ENCODE data around the gene ASGR2. TPM values are rescaled to one million over a fixed set of nuclear protein-coding genes. Genes with fewer than 3 reads are reported as not detected.

The ASGR2 gene
- total RNA-seq, 1 experiment from 2014 or later: not detected

DNA sequence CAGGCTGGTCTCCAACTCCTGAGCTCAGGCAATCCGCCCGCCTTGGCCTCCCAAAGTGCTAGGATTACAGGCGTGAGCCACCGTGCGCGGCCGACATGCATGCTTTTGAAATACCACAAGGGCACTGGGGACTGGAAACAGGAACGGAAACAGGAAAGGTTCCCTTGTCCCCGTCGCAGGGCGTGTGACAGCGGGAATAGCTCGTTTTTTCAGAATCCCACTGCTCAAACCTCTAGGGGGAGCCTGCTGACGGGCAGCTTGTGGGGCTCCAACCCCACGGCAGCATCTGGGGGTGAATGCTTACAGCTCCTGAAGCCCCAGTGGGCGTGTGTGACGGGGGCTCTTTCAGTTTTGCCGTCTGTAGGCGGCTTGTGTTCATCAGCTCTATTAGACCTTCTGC, 18.8 kb upstream of the ASGR2 start:
- Mint-ChIP-seq H3K9me3 (ENCODE audit: low read depth, unreplicated experiment) (no peaks in the 10 kb centered on the region), H3K36me3 (ENCODE audit: insufficient read depth, unreplicated experiment) (no peaks in the 10 kb centered on the region), H3K4me3 (ENCODE audit: low read depth, unreplicated experiment) (no peak overlapping the region), H3K27ac (ENCODE audit: unreplicated experiment) (no peak overlapping the region), H3K4me1 (ENCODE audit: low read depth, unreplicated experiment) (no peaks in the 10 kb centered on the region), H3K27me3 (ENCODE audit: unreplicated experiment) (no peaks in the 10 kb centered on the region)
- intact Hi-C loops (cut with micrococcal nuclease; ENCODE audit: unreplicated experiment): no loop called here
- CTCF ChIA-PET: interaction anchor here (0.6 to 1.0 kb wide), 3 partner anchors 58 to 195 kb away, joined by 3 to 5 read pairs (median 3); no protein-coding TSS in a partner anchor
- no peak for DNase-seq
- no peak for TF ChIP-seq CTCF (IDR thresholded peaks at IDR 0.05; ENCODE audit: unreplicated experiment)
- BruUV-seq (replicated peaks): no TSS peak

DNA sequence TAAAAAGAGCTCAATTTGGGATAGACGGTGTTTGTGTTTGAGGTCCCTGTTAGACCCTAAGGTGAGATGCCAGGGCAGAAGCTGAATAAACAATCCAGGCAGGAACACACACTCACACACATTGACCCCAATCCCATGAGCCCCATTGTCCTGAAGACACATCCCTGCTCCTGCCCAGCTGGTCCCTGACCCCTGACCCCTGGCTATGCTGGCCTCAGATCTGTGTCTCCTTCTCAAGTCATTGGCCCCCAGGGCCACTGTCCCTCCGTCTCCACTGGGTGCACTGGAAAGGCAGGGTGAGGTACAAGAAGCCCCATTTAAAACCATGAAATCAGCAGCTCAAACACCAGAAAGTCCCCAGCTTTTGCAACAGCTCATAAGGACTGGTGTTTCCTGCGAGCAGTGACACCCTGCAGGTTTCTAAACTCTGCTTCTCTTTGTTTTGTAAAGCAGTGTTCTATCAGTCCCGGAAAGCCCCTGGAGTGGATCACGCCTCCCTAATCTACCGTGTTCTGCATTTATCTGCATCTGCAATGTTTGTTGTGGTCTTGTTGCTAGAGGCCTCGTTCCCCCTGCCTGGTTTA, 18.0 kb upstream of the ASGR2 start:
- no TSS peak for BruUV-seq (replicated peaks)
- TF ChIP-seq CTCF (IDR thresholded peaks at IDR 0.05; ENCODE audit: unreplicated experiment): no peak
- no peak overlapping the region for H3K27ac Mint-ChIP-seq (ENCODE audit: unreplicated experiment)
- no peak overlapping the region for H3K4me3 Mint-ChIP-seq (ENCODE audit: low read depth, unreplicated experiment)
- no peaks in the 10 kb centered on the region for H3K36me3 Mint-ChIP-seq (ENCODE audit: insufficient read depth, unreplicated experiment)
- no peaks in the 10 kb centered on the region for H3K4me1 Mint-ChIP-seq (ENCODE audit: low read depth, unreplicated experiment)
- H3K27me3 Mint-ChIP-seq (ENCODE audit: unreplicated experiment): no peaks in the 10 kb centered on the region
- H3K9me3 Mint-ChIP-seq (ENCODE audit: low read depth, unreplicated experiment): no peaks in the 10 kb centered on the region
- CTCF ChIA-PET: interaction anchor here (0.6 kb wide), 1 partner anchor 97 kb away, joined by 3 read pairs; the partner anchor contains the start of gene SLC16A13
- intact Hi-C loops (cut with micrococcal nuclease; ENCODE audit: unreplicated experiment): no loop called here
- DNase-seq: no peak

- no peaks in the 10 kb centered on the region for H3K9me3 Mint-ChIP-seq (ENCODE audit: low read depth, unreplicated experiment)
- TF ChIP-seq CTCF (IDR thresholded peaks at IDR 0.05; ENCODE audit: unreplicated experiment): no peak
- H3K36me3 Mint-ChIP-seq (ENCODE audit: insufficient read depth, unreplicated experiment): no peaks in the 10 kb centered on the region
- no TSS peak for BruUV-seq (replicated peaks)
- H3K27me3 Mint-ChIP-seq (ENCODE audit: unreplicated experiment): no peaks in the 10 kb centered on the region
- no peak overlapping the region for H3K27ac Mint-ChIP-seq (ENCODE audit: unreplicated experiment)
- CTCF ChIA-PET: interaction anchor here (0.7 kb wide), 1 partner anchor 33 kb away, joined by 3 read pairs; no protein-coding TSS in a partner anchor
- no peaks in the 10 kb centered on the region for H3K4me1 Mint-ChIP-seq (ENCODE audit: low read depth, unreplicated experiment)
- intact Hi-C loops (cut with micrococcal nuclease; ENCODE audit: unreplicated experiment): no loop called here
- no peak for DNase-seq
- H3K4me3 Mint-ChIP-seq (ENCODE audit: low read depth, unreplicated experiment): no peak overlapping the region
These were observed 16.8 kb upstream of the ASGR2 start for GRCh38 chr17:7131423-7131791.

DNA sequence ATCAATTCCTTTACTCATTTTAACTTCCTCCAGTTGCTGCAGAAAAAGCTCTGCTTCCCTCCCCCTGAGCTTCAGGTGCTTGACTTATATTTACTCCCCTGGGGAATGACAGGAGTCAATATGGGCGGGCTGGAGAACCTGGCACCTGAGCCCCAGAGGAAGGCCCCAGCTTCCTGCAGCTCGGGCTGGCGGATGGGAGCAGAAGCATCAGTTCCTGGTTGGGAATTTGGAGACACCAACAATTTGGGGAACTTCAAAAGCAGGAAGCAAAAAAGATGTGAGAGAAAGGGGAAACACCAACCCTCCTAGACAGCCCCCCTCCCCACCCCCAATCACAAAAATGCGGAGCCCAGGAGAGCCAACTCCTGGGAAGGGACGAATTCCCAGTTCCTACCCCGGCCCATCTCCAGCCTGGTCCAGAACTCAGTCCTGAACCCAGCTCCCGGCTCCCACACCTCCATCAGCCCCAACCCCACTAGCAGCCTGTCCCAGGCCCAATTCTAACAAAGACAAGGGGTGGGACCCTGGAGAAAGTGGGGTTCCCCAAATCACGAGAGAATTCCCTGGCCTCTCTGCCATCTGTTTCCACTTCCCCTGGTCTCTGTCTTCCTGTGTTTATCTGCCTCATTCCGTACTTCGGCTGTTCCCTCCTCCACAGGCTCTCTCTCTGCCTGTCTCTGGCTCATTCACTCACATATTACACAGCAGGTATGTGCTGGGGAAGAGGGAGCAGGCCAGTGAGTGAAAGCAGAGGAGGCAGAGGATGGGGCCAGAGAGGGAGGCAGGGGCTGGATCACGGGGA, 16.2 kb upstream of the ASGR2 start:
- Mint-ChIP-seq H3K4me1 (ENCODE audit: low read depth, unreplicated experiment) (no peaks in the 10 kb centered on the region), H3K27ac (ENCODE audit: unreplicated experiment) (no peak overlapping the region)

More for the DNA sequence above, 16.2 kb upstream of the ASGR2 start:
- intact Hi-C loops (cut with micrococcal nuclease; ENCODE audit: unreplicated experiment): no loop called here
- Mint-ChIP-seq H3K9me3 (ENCODE audit: low read depth, unreplicated experiment) (no peaks in the 10 kb centered on the region), H3K4me3 (ENCODE audit: low read depth, unreplicated experiment) (no peak overlapping the region), H3K36me3 (ENCODE audit: insufficient read depth, unreplicated experiment) (no peaks in the 10 kb centered on the region), H3K27me3 (ENCODE audit: unreplicated experiment) (no peaks in the 10 kb centered on the region)
- CTCF ChIA-PET: interaction anchor here (0.6 kb wide), 1 partner anchor 78 kb away, joined by 3 read pairs; no protein-coding TSS in a partner anchor
- BruUV-seq (replicated peaks): no TSS peak
- no peak for DNase-seq
- no peak for TF ChIP-seq CTCF (IDR thresholded peaks at IDR 0.05; ENCODE audit: unreplicated experiment)

Measured in Calu3 (cell line).